Fibroblast of lung (primary cell): ENCODE results near the gene CHN2.

Source experiments
- CTCF ChIP-seq, 2 donors: IDR thresholded peaks in 1 of 2; conservative IDR thresholded peaks in 1 of 2; 1 replicate in 1 of 2; 2 replicates in 1 of 2; pipeline ENCODE4 v1.5.1; 2011 to 2012; ENCODE audit warnings: low read length in 2 of 2, control low read depth in 1 of 2, inconsistent platforms in 1 of 2, low read depth in 1 of 2, mild to moderate bottlenecking in 1 of 2
- EZH2 ChIP-seq: IDR thresholded peaks from 2 replicates; pipeline ENCODE4 v1.5.1; 2012; ENCODE audit warnings: low read length, control low read depth, mild to moderate bottlenecking; ENCODE audit errors: missing control alignments

- TF ChIP-seq CTCF (conservative IDR thresholded peaks at IDR 0.05 in 1 of 2, IDR thresholded peaks at IDR 0.05 in 1 of 2; ENCODE audit: low read depth in 1 of 2, low read length in 2 of 2): no peak
- TF ChIP-seq EZH2: no peak
These were observed 275.5 kb downstream of the CHN2 start for GRCh38 chr7:29469976-29470557.
